Endothelial cell (in vitro differentiated cells): ENCODE results near the gene PDE11A. TPM values are rescaled to one million over a fixed set of nuclear protein-coding genes. Genes with fewer than 3 reads are reported as not detected.

Source experiments
- DNase-seq: peaks from one replicate; pipeline ENCODE4 v3.0.0; 2021; ENCODE audit warnings: low spot score
- H3K27ac Mint-ChIP-seq: one replicate; pipeline ENCODE4 v1.8.0; 2021; ENCODE audit warnings: mixed read lengths, inconsistent platforms; ENCODE audit not compliant: unreplicated experiment
- H3K27me3 Mint-ChIP-seq: one replicate; pipeline ENCODE4 v1.8.0; 2021; ENCODE audit warnings: mild to moderate bottlenecking, moderate library complexity, mixed read lengths, inconsistent platforms; ENCODE audit not compliant: unreplicated experiment
- H3K36me3 Mint-ChIP-seq: one replicate; pipeline ENCODE4 v1.8.0; 2021; ENCODE audit warnings: mild to moderate bottlenecking, low read depth, mixed read lengths, inconsistent platforms; ENCODE audit not compliant: unreplicated experiment
- H3K4me1 Mint-ChIP-seq: one replicate; pipeline ENCODE4 v1.8.0; 2021; ENCODE audit warnings: mild to moderate bottlenecking, mixed read lengths, inconsistent platforms; ENCODE audit not compliant: unreplicated experiment
- H3K4me3 Mint-ChIP-seq: one replicate; pipeline ENCODE4 v1.8.0; 2021; ENCODE audit warnings: mild to moderate bottlenecking, mixed read lengths, inconsistent platforms; ENCODE audit not compliant: unreplicated experiment
- H3K9me3 Mint-ChIP-seq: one replicate; pipeline ENCODE4 v1.8.0; 2021; ENCODE audit warnings: mixed read lengths, inconsistent platforms; ENCODE audit not compliant: unreplicated experiment
- CTCF ChIP-seq: fragments of 200-600 bp; sonication (generic); IDR thresholded peaks from one replicate; pipeline ENCODE4 v1.5.0; 2021; ENCODE audit warnings: antibody characterized with exemption; ENCODE audit not compliant: unreplicated experiment
- total RNA-seq: library from RNA; stranded (reverse); fragmentation: NEBNext Ultra II Directional; extraction: Animal tissue kit (Norgen Biotek cat#: 25700); gene quantifications from one replicate; pipeline ENCODE4 v1.2.1, GENCODE V29; 2021; ENCODE audit not compliant: unreplicated experiment

Gene PDE11A
- total RNA-seq, 1 donor from 2014 or later = 1.7 TPM

DNA sequence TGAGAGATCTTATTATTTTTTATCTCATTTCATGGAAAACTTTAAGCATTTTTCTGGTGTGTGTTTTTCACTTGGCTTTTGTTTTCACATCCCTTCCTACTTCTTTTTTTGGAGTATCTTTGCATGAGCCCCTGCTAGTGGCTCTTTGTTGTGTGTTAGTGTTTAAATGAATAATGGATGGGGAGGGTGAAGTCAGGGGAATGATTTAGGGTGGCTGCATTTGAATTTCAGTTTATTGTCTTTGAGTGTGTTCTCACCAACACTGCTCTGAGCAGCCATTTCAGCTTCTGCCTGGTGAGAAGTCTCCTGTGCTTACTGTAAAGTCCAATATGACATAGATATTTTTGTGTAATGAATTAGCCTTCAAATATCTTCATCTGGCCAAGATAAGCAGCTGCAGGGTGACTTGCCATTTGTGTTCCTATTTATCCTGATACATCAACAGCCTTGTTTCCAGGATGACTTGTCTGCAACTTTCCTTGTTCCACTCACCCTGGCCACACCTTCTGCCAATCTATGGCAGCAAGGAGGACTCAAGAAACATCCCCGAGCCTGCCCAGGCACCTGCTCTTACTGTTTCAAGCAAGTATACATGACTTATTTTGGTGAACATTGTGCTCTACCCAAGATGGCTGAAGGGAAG lies 182.6 kb downstream of the PDE11A start:
- H3K4me3 Mint-ChIP-seq = no peak overlapping the region
- no peaks in the 10 kb centered on the region for H3K9me3 Mint-ChIP-seq
- no peaks in the 10 kb centered on the region for H3K27me3 Mint-ChIP-seq
- no peak overlapping the region for H3K27ac Mint-ChIP-seq
- no peak for DNase-seq
- H3K4me1 Mint-ChIP-seq = peaks cover 24% of the 10 kb centered on the region
- TF ChIP-seq CTCF = no peak
- H3K36me3 Mint-ChIP-seq = no peaks in the 10 kb centered on the region

DNA sequence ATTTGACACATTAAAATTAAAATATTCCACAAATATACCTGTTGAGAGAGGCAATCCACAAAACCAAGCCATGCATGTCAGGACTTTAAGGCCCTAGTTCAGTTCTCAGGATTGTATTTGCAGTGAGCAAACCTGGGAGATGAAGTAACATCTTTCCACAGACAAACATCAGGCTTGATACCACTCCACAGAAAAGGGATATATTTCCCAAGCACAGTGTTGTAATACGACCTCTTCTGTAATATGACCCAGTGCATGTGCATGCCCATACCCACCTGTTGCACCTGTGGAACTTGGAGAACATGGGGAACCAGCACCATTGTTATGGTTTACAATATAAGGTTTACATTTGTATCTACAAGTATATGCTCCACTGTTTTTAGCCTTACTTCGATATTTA lies 184.0 kb downstream of the PDE11A start:
- no peak for TF ChIP-seq CTCF
- no peak for DNase-seq
- H3K4me3 Mint-ChIP-seq = no peak overlapping the region
- peaks cover 14% of the 10 kb centered on the region for H3K4me1 Mint-ChIP-seq
- H3K9me3 Mint-ChIP-seq = no peaks in the 10 kb centered on the region
- no peak overlapping the region for H3K27ac Mint-ChIP-seq
- no peaks in the 10 kb centered on the region for H3K27me3 Mint-ChIP-seq
- H3K36me3 Mint-ChIP-seq = no peaks in the 10 kb centered on the region

GRCh38 chr2:177887722-177888121 lies 184.9 kb downstream of the PDE11A start:
- TF ChIP-seq CTCF = no peak
- DNase-seq = no peak
- no peaks in the 10 kb centered on the region for H3K27me3 Mint-ChIP-seq
- H3K9me3 Mint-ChIP-seq = no peaks in the 10 kb centered on the region
- H3K4me1 Mint-ChIP-seq = peaks cover 8% of the 10 kb centered on the region
- no peak overlapping the region for H3K27ac Mint-ChIP-seq
- no peaks in the 10 kb centered on the region for H3K36me3 Mint-ChIP-seq
- H3K4me3 Mint-ChIP-seq = no peak overlapping the region

- Mint-ChIP-seq H3K4me3 (no peak overlapping the region), H3K27ac (no peak overlapping the region), H3K27me3 (no peaks in the 10 kb centered on the region), H3K9me3 (no peaks in the 10 kb centered on the region), H3K4me1 (peaks cover 5% of the 10 kb centered on the region), H3K36me3 (no peaks in the 10 kb centered on the region)
- DNase-seq = no peak
- no peak for TF ChIP-seq CTCF
Observed at GRCh38 chr2:177886824-177887223, 185.8 kb downstream of the PDE11A start.

DNA sequence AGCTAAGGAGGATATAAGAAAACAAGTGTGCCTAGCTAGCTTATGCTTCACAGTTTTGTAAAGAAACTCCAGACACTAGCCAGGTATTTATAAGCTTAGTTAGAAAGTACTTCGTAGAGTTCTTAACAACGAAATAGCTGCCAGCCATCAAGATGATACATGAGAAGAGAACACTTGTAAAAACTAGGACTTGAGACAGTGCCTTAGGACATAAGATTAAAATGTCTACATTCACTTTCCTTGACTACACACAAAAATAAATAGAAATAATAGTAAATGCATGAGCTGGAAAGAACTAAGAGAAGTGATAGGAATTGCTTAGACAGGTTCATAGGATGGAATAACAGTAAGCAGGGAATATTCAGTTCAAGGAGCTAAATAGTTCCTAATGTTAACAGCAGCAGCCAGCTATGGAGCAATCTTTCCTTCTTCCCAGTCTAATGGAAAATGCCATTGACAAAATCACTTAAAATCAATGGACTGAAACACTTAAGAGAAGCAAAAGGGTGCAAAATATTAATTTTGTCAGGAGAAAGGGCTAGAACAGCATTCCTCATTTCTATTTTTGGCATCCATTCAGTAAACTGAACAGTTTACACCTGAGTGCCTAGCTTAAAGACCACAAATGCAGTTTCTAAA lies 186.6 kb downstream of the PDE11A start:
- no peak overlapping the region for H3K27ac Mint-ChIP-seq
- no peaks in the 10 kb centered on the region for H3K9me3 Mint-ChIP-seq

More for the DNA sequence above, 186.6 kb downstream of the PDE11A start:
- no peak overlapping the region for H3K4me3 Mint-ChIP-seq
- no peak for DNase-seq
- H3K27me3 Mint-ChIP-seq = no peaks in the 10 kb centered on the region
- TF ChIP-seq CTCF = no peak
- H3K36me3 Mint-ChIP-seq = no peaks in the 10 kb centered on the region
- H3K4me1 Mint-ChIP-seq = peaks cover 5% of the 10 kb centered on the region
